Left ventricle myocardium inferior (tissue), 1 donor: ENCODE data around the gene GRB7. TPM values are rescaled to one million over a fixed set of nuclear protein-coding genes. Genes with fewer than 3 reads are reported as not detected.

Source experiments
- DNase-seq: peaks from one replicate; pipeline ENCODE4 v3.0.0-alpha.2; 2020
- H3K27ac ChIP-seq: fragments of 200-600 bp; replicated peaks from 2 replicates; pipeline ENCODE4 v1.8.0; 2021
- H3K27me3 ChIP-seq: fragments of 200-600 bp; 2 replicates; pipeline ENCODE4 v1.8.0; 2021; ENCODE audit warnings: low read depth
- H3K36me3 ChIP-seq: fragments of 200-600 bp; 2 replicates; pipeline ENCODE4 v1.8.0; 2021
- H3K4me1 ChIP-seq: fragments of 200-600 bp; 2 replicates; pipeline ENCODE4 v1.8.0; 2021
- H3K4me3 ChIP-seq: fragments of 200-600 bp; 2 replicates; pipeline ENCODE4 v1.8.0; 2021; ENCODE audit warnings: mild to moderate bottlenecking, moderate library complexity
- H3K9me3 ChIP-seq: fragments of 200-600 bp; replicated peaks from 2 replicates; pipeline ENCODE4 v1.8.0; 2021
- intact Hi-C: fragments of 100-400 bp; cut with micrococcal nuclease; formaldehyde crosslinking; loops from one replicate; pipeline ENCODE4 v1.11.0; 2022
- total RNA-seq: library from RNA; stranded (reverse); fragmentation: NEBNext Ultra II Directional; extraction: Animal tissue kit (Norgen Biotek cat#: 25700); gene quantifications from one replicate; pipeline ENCODE4 v1.2.1, GENCODE V29; 2021
- TF ChIP-seq, protein P1 (sequence below): fragments of 200-600 bp; IDR thresholded peaks from 2 replicates; pipeline ENCODE4 v1.8.0; 2021; ENCODE audit warnings: antibody characterized with exemption, mild to moderate bottlenecking, borderline replicate concordance
- donor health status: DM: no; HTN: yes; CAD: no; lungs with severe emphysema.

GRB7 gene
- total RNA-seq, 1 donor from 2014 or later: 1.1 TPM

DNA sequence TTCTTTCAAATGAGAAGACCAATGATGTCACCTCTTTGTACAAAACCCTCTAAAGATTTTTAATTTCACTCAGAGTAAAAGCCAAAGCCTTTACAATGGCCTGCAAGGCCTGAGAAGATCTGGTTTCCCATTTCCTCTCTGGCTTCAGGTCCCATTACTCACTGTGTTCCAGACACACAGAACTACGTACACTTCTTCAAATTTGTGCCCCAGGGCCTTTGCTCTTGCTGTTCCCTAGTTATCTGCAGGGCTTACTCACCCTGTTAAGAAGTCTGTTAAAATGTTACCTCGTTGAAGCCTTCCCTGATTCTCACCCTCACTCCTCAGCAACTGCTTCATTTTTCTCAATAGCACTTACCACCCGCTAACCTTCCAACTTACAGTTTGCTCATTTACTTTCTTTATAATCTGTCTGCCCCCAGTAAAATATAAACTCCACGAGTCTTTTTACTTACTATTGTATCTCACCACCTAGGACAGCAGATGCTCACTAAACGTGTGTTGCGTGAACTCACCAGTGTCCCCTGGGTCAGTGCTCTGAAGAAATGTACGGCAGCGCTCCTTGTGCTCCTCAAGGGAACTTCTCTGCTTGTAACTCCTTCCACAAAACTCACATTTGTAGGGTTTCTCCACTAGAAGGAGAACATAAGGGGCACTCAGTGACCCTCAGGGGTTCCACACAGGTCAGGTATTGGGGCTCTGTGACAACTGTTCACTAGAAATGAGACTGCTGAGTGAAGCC, 50.2 kb downstream of the GRB7 start:
- no peak overlapping the region for H3K4me3 ChIP-seq
- intact Hi-C loops: no loop called here
- TF ChIP-seq, protein P1, sequence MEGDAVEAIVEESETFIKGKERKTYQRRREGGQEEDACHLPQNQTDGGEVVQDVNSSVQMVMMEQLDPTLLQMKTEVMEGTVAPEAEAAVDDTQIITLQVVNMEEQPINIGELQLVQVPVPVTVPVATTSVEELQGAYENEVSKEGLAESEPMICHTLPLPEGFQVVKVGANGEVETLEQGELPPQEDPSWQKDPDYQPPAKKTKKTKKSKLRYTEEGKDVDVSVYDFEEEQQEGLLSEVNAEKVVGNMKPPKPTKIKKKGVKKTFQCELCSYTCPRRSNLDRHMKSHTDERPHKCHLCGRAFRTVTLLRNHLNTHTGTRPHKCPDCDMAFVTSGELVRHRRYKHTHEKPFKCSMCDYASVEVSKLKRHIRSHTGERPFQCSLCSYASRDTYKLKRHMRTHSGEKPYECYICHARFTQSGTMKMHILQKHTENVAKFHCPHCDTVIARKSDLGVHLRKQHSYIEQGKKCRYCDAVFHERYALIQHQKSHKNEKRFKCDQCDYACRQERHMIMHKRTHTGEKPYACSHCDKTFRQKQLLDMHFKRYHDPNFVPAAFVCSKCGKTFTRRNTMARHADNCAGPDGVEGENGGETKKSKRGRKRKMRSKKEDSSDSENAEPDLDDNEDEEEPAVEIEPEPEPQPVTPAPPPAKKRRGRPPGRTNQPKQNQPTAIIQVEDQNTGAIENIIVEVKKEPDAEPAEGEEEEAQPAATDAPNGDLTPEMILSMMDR: no peak
- H3K9me3 ChIP-seq: no peaks in the 10 kb centered on the region
- no peak overlapping the region for H3K27ac ChIP-seq
- H3K27me3 ChIP-seq: peaks cover 72% of the 10 kb centered on the region
- no peaks in the 10 kb centered on the region for H3K4me1 ChIP-seq
- no peak for DNase-seq
- H3K36me3 ChIP-seq: no peaks in the 10 kb centered on the region

DNA sequence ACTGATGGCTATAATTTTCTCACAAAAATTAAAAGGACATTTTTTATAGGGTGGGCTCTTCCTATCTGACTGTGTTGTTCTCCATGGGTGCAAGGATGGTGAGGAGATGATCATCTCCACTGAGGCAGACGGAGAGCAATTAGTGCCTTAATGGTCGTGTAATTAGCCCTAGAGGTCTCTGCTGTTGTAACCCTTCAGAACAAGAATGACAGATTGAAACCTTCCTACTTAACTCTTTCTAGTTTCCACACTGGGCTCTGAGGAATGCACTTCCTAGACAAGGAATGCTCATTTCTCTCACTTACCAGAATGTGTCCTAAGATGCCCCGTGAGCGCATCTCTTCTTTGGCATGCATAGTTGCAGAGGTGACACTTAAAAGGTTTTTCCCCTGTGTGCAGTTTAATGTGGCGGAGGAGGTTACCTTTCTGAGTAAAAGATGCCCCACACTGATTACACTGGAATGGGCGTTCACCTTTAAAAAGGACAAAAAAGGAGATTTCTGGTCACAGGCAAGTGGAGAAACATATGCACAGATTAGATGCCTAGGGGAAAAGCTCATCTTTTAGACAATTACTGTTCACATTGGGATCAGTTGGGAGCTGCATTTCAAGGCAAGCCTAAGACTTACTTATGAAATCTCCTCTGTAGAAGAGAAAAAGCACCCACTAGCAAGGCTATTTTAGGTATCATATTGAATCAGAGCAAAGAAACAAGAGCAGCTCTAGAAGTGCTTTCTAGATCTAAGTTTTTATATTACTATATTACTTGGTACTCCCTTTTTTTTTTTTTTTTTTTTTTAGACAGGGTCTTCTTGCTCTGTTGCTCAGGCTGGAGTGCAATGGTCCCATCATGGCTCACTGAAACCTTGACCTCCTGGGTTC, 53.6 kb downstream of the GRB7 start:
- TF ChIP-seq, protein P1: no peak

DNA sequence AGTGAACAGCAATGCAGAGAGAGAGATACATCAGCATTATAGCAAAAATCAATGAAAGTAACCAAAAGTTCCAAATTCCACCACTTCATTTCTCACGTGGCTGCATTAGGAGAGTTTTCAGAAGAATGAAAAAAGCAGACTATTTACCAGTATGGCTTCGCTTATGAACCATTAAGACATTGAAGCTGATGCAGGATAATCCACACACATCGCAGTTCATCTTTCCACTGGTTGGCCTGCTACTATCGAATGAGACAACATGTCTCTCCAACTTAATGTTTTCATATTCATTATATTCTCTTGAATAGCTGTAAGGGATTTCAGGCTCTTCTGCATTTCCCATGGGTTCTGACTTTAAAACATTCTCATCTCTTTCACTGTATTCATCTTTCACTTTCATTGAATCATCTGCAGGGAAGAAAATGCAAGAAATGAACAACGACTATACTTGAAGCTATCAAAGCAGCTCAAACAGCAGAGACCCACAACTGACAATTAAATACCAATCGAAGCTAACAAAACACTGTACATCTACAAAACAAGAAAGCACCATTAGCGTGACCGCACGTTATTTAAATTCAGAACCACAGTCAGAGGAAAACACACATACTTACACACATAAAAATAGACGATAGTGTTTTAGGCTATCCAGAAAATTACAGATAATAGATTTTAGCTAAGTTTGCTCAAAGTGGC, 54.9 kb downstream of the GRB7 start:
- Histone ChIP-seq H3K4me1 (no peaks in the 10 kb centered on the region), H3K4me3 (no peak overlapping the region), H3K36me3 (no peaks in the 10 kb centered on the region), H3K27me3 (peaks cover 67% of the 10 kb centered on the region), H3K9me3 (no peaks in the 10 kb centered on the region), H3K27ac (no peak overlapping the region)
- no peak for DNase-seq
- TF ChIP-seq, protein P1: no peak
- intact Hi-C loops: no loop called here

More for the DNA sequence above, 53.6 kb downstream of the GRB7 start:
- DNase-seq: no peak
- Histone ChIP-seq H3K27ac (no peak overlapping the region), H3K27me3 (peaks cover 67% of the 10 kb centered on the region), H3K36me3 (no peaks in the 10 kb centered on the region), H3K4me1 (no peaks in the 10 kb centered on the region), H3K9me3 (no peaks in the 10 kb centered on the region), H3K4me3 (no peak overlapping the region)
- intact Hi-C loops: no loop called here

DNA sequence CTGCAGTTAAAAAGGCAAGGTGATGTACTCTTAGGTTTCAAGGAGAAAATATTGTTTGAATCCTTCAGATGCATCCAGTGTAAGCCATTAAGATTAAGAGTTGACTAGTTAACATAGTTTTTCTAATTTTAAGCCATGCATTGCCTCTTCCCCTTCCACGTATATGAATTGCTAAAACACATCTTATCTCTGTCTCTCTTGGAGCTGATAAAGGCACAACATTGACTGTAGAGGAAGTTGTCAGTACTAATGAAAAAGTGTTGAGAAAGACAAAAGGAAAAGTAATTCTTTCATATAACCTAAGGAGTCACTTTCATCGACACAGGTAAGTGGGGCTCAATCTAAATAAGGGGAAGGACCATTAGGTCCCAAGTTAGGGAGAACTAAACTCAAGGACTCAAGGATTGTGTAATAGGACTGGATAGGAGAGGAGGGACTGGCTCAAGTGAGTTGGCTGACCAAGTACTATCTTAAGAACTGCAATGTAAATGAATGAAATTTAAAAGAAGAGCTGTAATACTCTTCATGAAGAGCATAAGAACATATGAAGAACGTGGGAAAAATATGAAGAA, 55.6 kb downstream of the GRB7 start:
- H3K4me3 ChIP-seq: no peak overlapping the region
- TF ChIP-seq, protein P1: no peak
- intact Hi-C loops: no loop called here
- H3K4me1 ChIP-seq: no peaks in the 10 kb centered on the region
- no peaks in the 10 kb centered on the region for H3K36me3 ChIP-seq
- DNase-seq: no peak
- no peak overlapping the region for H3K27ac ChIP-seq
- H3K27me3 ChIP-seq: peaks cover 67% of the 10 kb centered on the region
- no peaks in the 10 kb centered on the region for H3K9me3 ChIP-seq
